Measurements from ENCODE around the gene CBFB.

GRCh38 chr16:67112591-67113399 lies 83.8 kb downstream of the CBFB start:
- no peak for TF ChIP-seq CTCF (IDR thresholded peaks at IDR 0.05 in 4 of 5, conservative IDR thresholded peaks at IDR 0.05 in 1 of 5)
- no peak for TF ChIP-seq POLR2A (IDR thresholded peaks at IDR 0.05)
